Neuronal stem cell (in vitro differentiated cells): ENCODE results near the gene PPP3CA.

ENCODE experiments used
- DNase-seq: peaks from one replicate; pipeline ENCODE4 v3.0.0-alpha.2; 2013; ENCODE audit warnings: low spot score
- H2AFZ ChIP-seq: one replicate; pipeline ENCODE4 v1.6.1; 2013; ENCODE audit warnings: mild to moderate bottlenecking, low read length, inconsistent platforms
- H2AK5ac ChIP-seq: 2 replicates; pipeline ENCODE4 v1.6.1; 2013; ENCODE audit warnings: low read depth, mild to moderate bottlenecking, inconsistent platforms, low read length, moderate library complexity, mixed read lengths
- H2BK120ac ChIP-seq: 2 replicates; pipeline ENCODE4 v1.6.1; 2013; ENCODE audit warnings: low read depth, mild to moderate bottlenecking, inconsistent platforms, low read length, moderate library complexity, mixed read lengths
- H2BK12ac ChIP-seq: one replicate; pipeline ENCODE4 v1.6.1; 2013; ENCODE audit warnings: low read length, inconsistent platforms
- H2BK15ac ChIP-seq: 2 replicates; pipeline ENCODE4 v1.6.1; 2013; ENCODE audit warnings: mild to moderate bottlenecking, low read length, inconsistent platforms, mixed read lengths
- H2BK5ac ChIP-seq: one replicate; pipeline ENCODE4 v1.6.1; 2013; ENCODE audit warnings: inconsistent platforms, mild to moderate bottlenecking, low read length, moderate library complexity
- H3K14ac ChIP-seq: one replicate; pipeline ENCODE4 v1.6.1; 2013; ENCODE audit warnings: low read length, inconsistent platforms
- H3K18ac ChIP-seq: 2 replicates; pipeline ENCODE4 v1.6.1; 2013; ENCODE audit warnings: low read length, inconsistent platforms
- H3K23ac ChIP-seq: 2 replicates; pipeline ENCODE4 v1.6.1; 2013; ENCODE audit warnings: low read depth, mild to moderate bottlenecking, mixed read lengths, low read length, inconsistent platforms; ENCODE audit not compliant: poor library complexity
- H3K27ac ChIP-seq: replicated peaks from 3 replicates; pipeline ENCODE4 v1.5.1; 2013; ENCODE audit warnings: low read length, inconsistent platforms
- H3K27me3 ChIP-seq, 3 experiments: 2 replicates each; pipeline ENCODE4 v1.6.1; 2013; ENCODE audit warnings: low read length in 3 of 3, mild to moderate bottlenecking in 2 of 3, inconsistent platforms in 1 of 3, low read depth in 1 of 3, mixed read lengths in 1 of 3, moderate library complexity in 1 of 3; ENCODE audit not compliant: control insufficient read depth in 3 of 3, insufficient read depth in 3 of 3
- H3K36me3 ChIP-seq, 2 donors: replicated peaks in 1 of 2; 2 replicates each; pipeline ENCODE4 v1.6.1; 2013; ENCODE audit warnings: low read length in 2 of 2; ENCODE audit not compliant: control insufficient read depth in 2 of 2, insufficient read depth in 2 of 2
- H3K4ac ChIP-seq: 2 replicates; pipeline ENCODE4 v1.6.1; 2013; ENCODE audit warnings: inconsistent platforms, mild to moderate bottlenecking, low read length, moderate library complexity
- H3K4me1 ChIP-seq, 2 donors: 1 replicate in 1 of 2; 2 replicates in 1 of 2; pipeline ENCODE4 v1.6.1; 2013; ENCODE audit warnings: low read length in 2 of 2, low read depth in 1 of 2; ENCODE audit not compliant: control insufficient read depth in 2 of 2, insufficient read depth in 1 of 2
- H3K4me2 ChIP-seq: one replicate; pipeline ENCODE4 v1.6.1; 2013; ENCODE audit warnings: mild to moderate bottlenecking, low read length, inconsistent platforms; ENCODE audit not compliant: insufficient read depth, poor library complexity, severe bottlenecking
- H3K4me3 ChIP-seq, 2 donors: 2 replicates each; pipeline ENCODE4 v1.5.1; 2013; ENCODE audit warnings: low read length in 2 of 2, mild to moderate bottlenecking in 2 of 2, inconsistent platforms in 1 of 2, moderate library complexity in 1 of 2
- H3K79me1 ChIP-seq: one replicate; pipeline ENCODE4 v1.6.1; 2013; ENCODE audit warnings: low read depth, mild to moderate bottlenecking, inconsistent platforms, low read length, moderate library complexity
- H3K9ac ChIP-seq: one replicate; pipeline ENCODE4 v1.6.1; 2013; ENCODE audit warnings: mild to moderate bottlenecking, low read depth, low read length, inconsistent platforms; ENCODE audit not compliant: poor library complexity
- H3K9me3 ChIP-seq, 2 donors: replicated peaks in 1 of 2; 2 replicates each; pipeline versions ENCODE3 to v1.6.1; 2013; ENCODE audit warnings: low read length in 2 of 2, mild to moderate bottlenecking in 2 of 2, inconsistent platforms in 1 of 2, low read depth in 1 of 2, mixed read lengths in 1 of 2, moderate library complexity in 1 of 2; ENCODE audit not compliant: control insufficient read depth in 2 of 2, insufficient read depth in 1 of 2
- H4K8ac ChIP-seq: one replicate; pipeline ENCODE4 v1.6.1; 2013; ENCODE audit warnings: low read depth, mild to moderate bottlenecking, inconsistent platforms, low read length, moderate library complexity
- H4K91ac ChIP-seq: one replicate; pipeline ENCODE4 v1.6.1; 2013; ENCODE audit warnings: low read length, low read depth, mild to moderate bottlenecking, inconsistent platforms; ENCODE audit not compliant: poor library complexity
- WGBS, 2 donors: extraction: QIAGEN DNeasy Blood & Tissue Kit; methylation state at CpG; one replicate each; pipeline ENCODE4 v1.1.7; 2013; ENCODE audit warnings: missing lambda C conversion rate in 2 of 2, mixed read lengths in 1 of 2; ENCODE audit not compliant: insufficient read length in 2 of 2, insufficient replicate concordance in 1 of 2; ENCODE audit errors: extremely low coverage in 2 of 2; 5-methylcytosine and 5-hydroxymethylcytosine counted together

The PPP3CA gene

GRCh38 chr4:101141230-101141629, 206.1 kb downstream of the PPP3CA start:
- Histone ChIP-seq H3K23ac (no peak overlapping the region), H3K4me2 (no peak overlapping the region), H2AK5ac (no peak overlapping the region), H2AFZ (no peak overlapping the region), H3K4me1 (peaks cover 0 to 2% of the 10 kb centered on the region in 2 donors), H3K27ac (no peak overlapping the region), H4K91ac (no peak overlapping the region), H4K8ac (no peak overlapping the region), H2BK120ac (no peak overlapping the region), H3K4me3 (no peak overlapping the region), H3K9me3 (no peaks in the 10 kb centered on the region), H2BK12ac (no peak overlapping the region), H2BK15ac (no peak overlapping the region), H3K9ac (no peak overlapping the region), H3K36me3 (no peaks in the 10 kb centered on the region), H3K18ac (no peak overlapping the region), H2BK5ac (no peak overlapping the region), H3K14ac (no peak overlapping the region), H3K79me1 (no peaks in the 10 kb centered on the region), H3K27me3 (no peaks in the 10 kb centered on the region), H3K4ac (no peak overlapping the region)
- no CpG with 5 or more reads among the region's 5 CpGs for WGBS, 2 donors
- DNase-seq: no peak

GRCh38 chr4:101140228-101140627, 207.1 kb downstream of the PPP3CA start:
- no peak for DNase-seq
- Histone ChIP-seq H4K91ac (no peak overlapping the region), H3K36me3 (no peaks in the 10 kb centered on the region), H2BK5ac (no peak overlapping the region), H3K23ac (no peak overlapping the region), H2BK15ac (no peak overlapping the region), H2AFZ (no peak overlapping the region), H2BK12ac (no peak overlapping the region), H4K8ac (no peak overlapping the region), H3K9ac (no peak overlapping the region), H3K27me3 (no peaks in the 10 kb centered on the region), H3K9me3 (no peaks in the 10 kb centered on the region), H3K4me3 (no peak overlapping the region), H2AK5ac (no peak overlapping the region), H3K4me2 (no peak overlapping the region), H3K4ac (no peak overlapping the region), H3K18ac (no peak overlapping the region), H3K14ac (no peak overlapping the region), H3K79me1 (no peaks in the 10 kb centered on the region), H3K4me1 (peaks cover 0 to 2% of the 10 kb centered on the region in 2 donors), H2BK120ac (no peak overlapping the region), H3K27ac (no peak overlapping the region)

GRCh38 chr4:101136373-101137370, 210.7 kb downstream of the PPP3CA start:
- H2AFZ ChIP-seq: no peak overlapping the region
- H3K9me3 ChIP-seq: no peaks in the 10 kb centered on the region
- H2BK12ac ChIP-seq: no peak overlapping the region
- no peak overlapping the region for H2AK5ac ChIP-seq
- H4K8ac ChIP-seq: no peak overlapping the region
- no peak overlapping the region for H2BK5ac ChIP-seq
- H3K36me3 ChIP-seq: no peaks in the 10 kb centered on the region
- no peak overlapping the region for H3K18ac ChIP-seq
- no peak overlapping the region for H3K9ac ChIP-seq
- no peak overlapping the region for H3K4ac ChIP-seq
- no peak overlapping the region for H2BK120ac ChIP-seq
- H3K27me3 ChIP-seq: no peaks in the 10 kb centered on the region
- no peak overlapping the region for H4K91ac ChIP-seq
- H3K4me1 ChIP-seq: peaks cover 0 to 2% of the 10 kb centered on the region in 2 donors
- no peak overlapping the region for H3K4me2 ChIP-seq
- no peak overlapping the region for H3K4me3 ChIP-seq
- no peak overlapping the region for H3K27ac ChIP-seq
- H3K14ac ChIP-seq: no peak overlapping the region
- no peak overlapping the region for H2BK15ac ChIP-seq
- H3K23ac ChIP-seq: no peak overlapping the region
- WGBS, 2 donors: no CpG with 5 or more reads among the region's 8 CpGs
- no peaks in the 10 kb centered on the region for H3K79me1 ChIP-seq
- no peak for DNase-seq

- Histone ChIP-seq H2BK120ac (no peak overlapping the region), H2BK5ac (no peak overlapping the region), H2BK12ac (no peak overlapping the region), H3K27ac (no peak overlapping the region), H3K9me3 (peaks cover 0 to 2% of the 10 kb centered on the region in 2 donors), H3K4ac (no peak overlapping the region), H4K8ac (no peak overlapping the region), H2AK5ac (no peak overlapping the region), H4K91ac (no peak overlapping the region), H2AFZ (no peak overlapping the region), H3K27me3 (no peaks in the 10 kb centered on the region), H3K4me3 (no peak overlapping the region), H3K14ac (no peak overlapping the region), H2BK15ac (no peak overlapping the region), H3K79me1 (peaks cover 2% of the 10 kb centered on the region), H3K9ac (no peak overlapping the region), H3K4me2 (no peak overlapping the region), H3K23ac (no peak overlapping the region), H3K36me3 (no peaks in the 10 kb centered on the region), H3K4me1 (peaks cover 0 to 2% of the 10 kb centered on the region in 2 donors), H3K18ac (no peak overlapping the region)
- no peak for DNase-seq
- WGBS, 2 donors: no CpG with 5 or more reads among the region's 3 CpGs
These were observed 211.8 kb downstream of the PPP3CA start for GRCh38 chr4:101135371-101136010.
